ENCODE results near the gene ZNF771.
A peak's percentile ranks its signal among the peaks of the same experiment; 100 is the strongest.
"Not testable (repeated sequence)": the region's sequence is repeated elsewhere in the genome, so short reads cannot be mapped to it uniquely, and the experiment has no call there.

Gene ZNF771

GRCh38 chr16:30438835-30439234, 31.4 kb downstream of the ZNF771 start:
- DNase-seq, result no peak

- no peak for DNase-seq
These were observed 32.4 kb downstream of the ZNF771 start for GRCh38 chr16:30439720-30440348.

GRCh38 chr16:30443631-30444030, 36.2 kb downstream of the ZNF771 start:
- DNase-seq, result no peak

GRCh38 chr16:30444231-30445148, 37.1 kb downstream of the ZNF771 start:
- DNase-seq, result peak; percentile 9

GRCh38 chr16:30445149-30445407, 37.7 kb downstream of the ZNF771 start:
- no peak for DNase-seq

GRCh38 chr16:30445408-30446202, 38.2 kb downstream of the ZNF771 start, which contains the start of gene SEPHS2:
Gene SEPHS2, minus strand, starts transcription at chr16:30445874. Its CDS starts 147 bp downstream, at chr16:30445727.
- peak; percentile 97 for DNase-seq

GRCh38 chr16:30446203-30446595, 38.8 kb downstream of the ZNF771 start:
- no peak for DNase-seq

GRCh38 chr16:30447512-30448226, 40.3 kb downstream of the ZNF771 start:
- DNase-seq, result no peak

- no peak for DNase-seq
These were observed 41.7 kb downstream of the ZNF771 start for GRCh38 chr16:30449116-30449435.

- not testable (repeated sequence) for DNase-seq
These were observed 45.5 kb downstream of the ZNF771 start for GRCh38 chr16:30452709-30453580.

- DNase-seq, result no peak
These were observed 48.9 kb downstream of the ZNF771 start for GRCh38 chr16:30456302-30456701.

GRCh38 chr16:30457256-30457655, 49.9 kb downstream of the ZNF771 start:
- DNase-seq, result no peak

GRCh38 chr16:30457743-30458560, 50.5 kb downstream of the ZNF771 start:
- no peak for DNase-seq

- no peak for DNase-seq
These were observed 51.4 kb downstream of the ZNF771 start for GRCh38 chr16:30458561-30459394.

- DNase-seq, result no peak
These were observed 52.0 kb downstream of the ZNF771 start for GRCh38 chr16:30459456-30459855.

GRCh38 chr16:30461426-30461825, 54.0 kb downstream of the ZNF771 start:
- DNase-seq, result not testable (repeated sequence)

GRCh38 chr16:30464078-30464477, 56.7 kb downstream of the ZNF771 start:
- no peak for DNase-seq

Data from DMS79 treated with DMSO at 0.1 percent for 48 hours (cell line).